HG03342 (cell line): ENCODE results near the gene SFT2D3.

Experiments used
- ATAC-seq: cut with Tn5 transposase; IDR thresholded peaks from one replicate; pipeline ENCODE4 v1.9.1; 2021; ENCODE audit warnings: mild to moderate bottlenecking, moderate library complexity; ENCODE audit not compliant: unreplicated experiment

SFT2D3 gene

DNA sequence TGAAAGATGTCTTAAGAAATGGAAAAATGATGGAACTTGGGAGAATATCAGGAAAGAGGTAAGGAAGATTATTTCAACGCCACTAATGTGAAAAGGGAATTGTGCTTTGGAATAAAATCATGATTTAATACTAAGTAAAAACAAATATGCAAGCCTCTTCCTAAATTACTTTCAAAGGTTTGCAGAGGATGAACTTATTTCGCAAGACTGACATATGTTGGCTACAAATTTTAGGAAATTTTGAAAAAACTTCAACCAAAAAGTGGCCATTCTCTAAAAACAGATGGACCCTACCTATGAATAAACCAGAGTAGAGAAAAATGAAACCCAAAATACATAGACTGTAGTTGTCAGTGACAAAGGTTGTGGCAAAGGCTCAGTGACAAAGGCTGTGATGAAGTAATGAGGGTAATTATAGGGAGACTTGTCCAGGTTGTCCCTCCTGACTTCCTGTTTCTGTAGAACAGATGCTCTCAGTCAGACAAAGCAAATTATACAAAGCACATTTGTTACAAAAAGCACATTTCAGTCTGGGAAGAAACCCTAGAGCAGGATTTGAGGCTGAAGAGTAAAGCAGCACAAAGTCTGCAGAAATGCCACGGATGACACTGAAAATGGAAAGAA is 39.5 kb downstream of the SFT2D3 start:
- no peak for ATAC-seq

DNA sequence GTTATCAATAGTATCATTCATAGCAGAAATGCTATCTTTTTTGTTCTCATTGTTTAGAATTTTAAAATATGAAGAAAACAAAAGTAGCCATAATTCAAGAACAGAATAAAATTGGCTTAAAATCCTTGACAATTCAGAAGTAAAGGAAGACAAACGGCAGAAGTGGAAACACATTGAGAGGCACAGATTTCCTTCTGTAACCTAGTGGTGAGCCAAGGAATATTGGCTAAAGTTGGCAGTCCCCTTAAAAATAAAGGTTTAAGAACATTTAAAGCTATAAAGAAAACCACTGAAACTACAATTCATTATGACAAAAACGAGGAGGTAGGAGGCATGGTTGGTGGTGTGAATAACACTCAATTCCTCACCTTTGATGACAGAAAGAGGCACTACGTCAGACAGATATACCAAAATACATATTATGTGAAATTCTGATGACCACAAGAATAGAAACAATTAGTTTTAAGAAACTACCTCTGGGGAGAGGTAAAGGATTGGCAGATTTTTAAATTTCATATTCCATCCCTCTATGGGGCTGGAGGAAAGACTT is 42.3 kb downstream of the SFT2D3 start:
- no peak for ATAC-seq

DNA sequence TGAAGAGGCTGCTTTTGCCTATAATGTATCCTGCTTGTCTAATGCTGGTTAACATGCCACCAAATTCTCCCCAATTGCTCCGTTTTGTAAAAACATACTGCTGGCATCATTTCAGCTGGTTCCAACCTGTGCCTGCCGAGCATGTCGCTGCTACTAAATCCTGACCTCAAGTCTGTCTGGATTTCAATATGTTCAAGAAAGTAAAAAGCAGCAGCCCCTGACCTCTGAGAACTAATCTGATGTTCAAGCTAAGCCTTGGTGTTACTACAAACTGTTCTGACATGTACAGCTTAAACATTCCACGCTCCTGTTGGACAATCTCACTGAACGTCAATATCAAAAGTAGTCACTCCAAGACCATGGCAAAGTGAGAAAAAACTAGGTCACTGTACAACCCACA is 46.3 kb downstream of the SFT2D3 start:
- ATAC-seq: no peak

DNA sequence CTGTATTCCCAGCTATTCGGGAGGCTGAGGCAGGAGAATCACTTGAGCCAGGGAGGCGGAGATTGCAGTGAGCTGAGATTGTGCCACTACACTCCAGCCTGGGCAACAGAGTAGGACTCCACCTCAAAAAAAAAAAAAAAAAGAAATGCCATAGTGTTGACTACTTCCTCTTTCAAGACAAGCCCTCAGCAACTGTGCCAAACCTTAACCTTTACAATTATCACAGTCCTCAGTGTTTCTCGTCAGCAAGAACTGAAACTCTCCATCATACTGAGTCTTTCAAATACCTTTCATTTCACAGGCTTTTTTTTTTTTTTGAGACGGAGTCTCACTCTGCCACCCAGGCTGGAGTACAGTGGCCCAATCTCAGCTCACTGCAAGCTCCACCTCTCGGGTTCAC is 48.2 kb downstream of the SFT2D3 start:
- ATAC-seq: peak; percentile 98

DNA sequence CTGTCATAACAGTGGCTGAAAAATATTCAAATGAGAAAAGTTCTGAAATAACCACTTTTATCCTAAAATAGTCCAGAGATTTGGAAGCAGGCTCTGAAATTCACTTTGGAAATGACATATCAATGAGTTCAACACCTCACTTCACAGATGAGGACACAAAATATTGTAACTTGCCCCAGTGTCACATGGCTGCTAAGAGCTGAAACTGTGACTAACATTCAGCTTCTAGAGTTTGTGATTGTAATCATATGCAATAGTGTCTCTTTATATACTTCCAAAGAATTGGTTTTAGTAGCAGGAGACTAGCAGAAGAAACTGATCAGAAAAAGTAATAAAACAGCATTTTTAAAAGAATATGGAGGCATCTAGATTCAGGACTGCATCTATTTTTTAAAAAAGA is 52.1 kb downstream of the SFT2D3 start:
- no peak for ATAC-seq

DNA sequence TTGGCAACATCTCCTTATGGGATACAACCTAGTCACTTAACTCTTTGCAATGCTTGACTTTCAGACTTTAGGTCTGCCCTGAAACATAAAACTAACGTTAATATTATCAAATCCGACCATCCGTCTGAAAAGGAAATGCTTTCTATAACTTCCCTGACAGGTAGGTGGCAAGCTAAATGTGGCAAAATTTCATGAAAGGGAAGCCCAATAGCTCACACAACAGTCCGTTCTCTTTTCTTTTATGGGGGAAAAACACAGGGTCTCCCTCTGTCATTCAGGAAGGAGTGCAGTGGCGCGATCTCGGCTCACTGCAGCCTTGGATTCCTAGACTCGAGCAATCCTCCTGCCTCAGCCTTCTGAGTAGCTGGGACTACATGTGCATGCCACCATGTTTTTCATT is 52.9 kb downstream of the SFT2D3 start:
- no peak for ATAC-seq
